ENCODE data around the gene ATG16L2.
"Not testable (repeated sequence)": the region's sequence is repeated elsewhere in the genome, so short reads cannot be mapped to it uniquely, and the experiment has no call there.

The ATG16L2 gene

GRCh38 chr11:72850832-72851231 is 36.6 kb downstream of the ATG16L2 start:
- DNase-seq = no peak

GRCh38 chr11:72851726-72852125 is 37.5 kb downstream of the ATG16L2 start:
- DNase-seq = no peak

GRCh38 chr11:72856065-72856464 is 41.9 kb downstream of the ATG16L2 start:
- no peak for DNase-seq

- DNase-seq = no peak
Measured at GRCh38 chr11:72856551-72857345, 42.5 kb downstream of the ATG16L2 start.

- DNase-seq = not testable (repeated sequence)
Measured at GRCh38 chr11:72858267-72858666, 44.1 kb downstream of the ATG16L2 start.

- no peak for DNase-seq
Measured at GRCh38 chr11:72859126-72859525, 44.9 kb downstream of the ATG16L2 start.

- no peak for DNase-seq
Measured at GRCh38 chr11:72860010-72860409, 45.8 kb downstream of the ATG16L2 start.

GRCh38 chr11:72860592-72860991 is 46.4 kb downstream of the ATG16L2 start:
- no peak for DNase-seq

GRCh38 chr11:72863091-72863490 is 48.9 kb downstream of the ATG16L2 start:
- no peak for DNase-seq

GRCh38 chr11:72863916-72864315 is 49.7 kb downstream of the ATG16L2 start:
- no peak for DNase-seq

- no peak for DNase-seq
Measured at GRCh38 chr11:72864702-72865655, 50.8 kb downstream of the ATG16L2 start.

- no peak for DNase-seq
Measured at GRCh38 chr11:72867970-72868369, 53.8 kb downstream of the ATG16L2 start.

GRCh38 chr11:72869831-72870230 is 55.6 kb downstream of the ATG16L2 start:
- no peak for DNase-seq

- DNase-seq = no peak
Measured at GRCh38 chr11:72871119-72871518, 56.9 kb downstream of the ATG16L2 start.

GRCh38 chr11:72872012-72872411 is 57.8 kb downstream of the ATG16L2 start:
- DNase-seq = no peak

- DNase-seq = no peak
Measured at GRCh38 chr11:72875736-72876135, 61.5 kb downstream of the ATG16L2 start.

- no peak for DNase-seq
Measured at GRCh38 chr11:72876147-72876546, 61.9 kb downstream of the ATG16L2 start.

Data from stimulated activated naive CD4-positive, alpha-beta T cell treated with Interleukin-2 at 50 U/mL for 16 hours (primary cell).